GM23338 (cell line): Measurements from ENCODE around the gene ERMP1. TPM values are rescaled to one million over a fixed set of nuclear protein-coding genes. Genes with fewer than 3 reads are reported as not detected.
"Not testable (repeated sequence)": the region's sequence is repeated elsewhere in the genome, so short reads cannot be mapped to it uniquely, and the experiment has no call there.

Source experiments
- ATAC-seq: fragments of 200-7000 bp; cut with Tn5 transposase; 3 replicates; pipeline ENCODE4 v1.9.1; 2020
- DNase-seq: peaks from one replicate; pipeline ENCODE4 v3.0.0-alpha.2; 2015; ENCODE audit warnings: low spot score
- H2AFZ ChIP-seq: fragments of 200-600 bp; sonication (generic); 2 replicates; pipeline ENCODE4 v1.8.0; 2016; ENCODE audit warnings: antibody characterized with exemption, mild to moderate bottlenecking, moderate library complexity
- H3F3A ChIP-seq: fragments of 200-600 bp; sonication (generic); replicated peaks from 2 replicates; pipeline ENCODE4 v1.8.0; 2017; ENCODE audit warnings: antibody characterized with exemption, mixed run types, low read depth
- H3K27ac ChIP-seq: fragments of 200-600 bp; sonication (generic); 2 replicates; pipeline ENCODE4 v1.6.1; 2016; ENCODE audit warnings: low read depth
- H3K27me3 ChIP-seq: fragments of 200-600 bp; sonication (generic); 2 replicates; pipeline ENCODE4 v1.8.0; 2016; ENCODE audit warnings: mild to moderate bottlenecking, mixed run types, moderate library complexity; ENCODE audit not compliant: insufficient read depth
- H3K36me3 ChIP-seq: fragments of 200-600 bp; sonication (generic); 2 replicates; pipeline ENCODE4 v1.8.0; 2016; ENCODE audit warnings: mild to moderate bottlenecking; ENCODE audit not compliant: insufficient read depth
- H3K4me1 ChIP-seq: fragments of 200-600 bp; sonication (generic); 2 replicates; pipeline ENCODE4 v1.8.0; 2016; ENCODE audit warnings: mild to moderate bottlenecking, moderate library complexity; ENCODE audit not compliant: insufficient read depth
- H3K4me2 ChIP-seq: fragments of 200-600 bp; sonication (generic); 2 replicates; pipeline ENCODE4 v1.7.1; 2017; ENCODE audit warnings: mixed run types
- H3K4me3 ChIP-seq: fragments of 200-600 bp; sonication (generic); 2 replicates; pipeline ENCODE4 v1.6.1; 2016; ENCODE audit warnings: mixed run types
- H3K79me2 ChIP-seq: fragments of 200-600 bp; sonication (generic); replicated peaks from 2 replicates; pipeline ENCODE4 v1.8.0; 2017; ENCODE audit warnings: mild to moderate bottlenecking; ENCODE audit not compliant: insufficient read depth
- H3K9me2 ChIP-seq: fragments of 200-600 bp; sonication (generic); 2 replicates; pipeline ENCODE4 v1.8.0; 2017; ENCODE audit not compliant: insufficient read depth
- H4K20me1 ChIP-seq: fragments of 200-600 bp; sonication (generic); replicated peaks from 2 replicates; pipeline ENCODE4 v1.8.0; 2017; ENCODE audit warnings: mild to moderate bottlenecking; ENCODE audit not compliant: insufficient read depth
- H3K27ac Mint-ChIP-seq: 2 replicates; pipeline ENCODE4 v1.8.0; 2020; ENCODE audit warnings: inconsistent platforms, mild to moderate bottlenecking, moderate library complexity, mixed read lengths
- H3K27me3 Mint-ChIP-seq: 3 replicates; pipeline ENCODE4 v1.8.0; 2022; ENCODE audit warnings: low read depth, mild to moderate bottlenecking, moderate library complexity, mixed read lengths, inconsistent platforms; ENCODE audit not compliant: insufficient read depth, poor library complexity
- H3K36me3 Mint-ChIP-seq: 3 replicates; pipeline ENCODE4 v1.8.0; 2021; ENCODE audit warnings: low read depth, mild to moderate bottlenecking, inconsistent platforms, moderate library complexity, mixed read lengths
- H3K4me1 Mint-ChIP-seq: 3 replicates; pipeline ENCODE4 v1.8.0; 2020; ENCODE audit warnings: mild to moderate bottlenecking, inconsistent platforms, mixed read lengths
- H3K4me3 Mint-ChIP-seq: 3 replicates; pipeline ENCODE4 v1.8.0; 2021; ENCODE audit warnings: moderate library complexity, mild to moderate bottlenecking, inconsistent platforms, mixed read lengths
- H3K9me3 Mint-ChIP-seq: 3 replicates; pipeline ENCODE4 v1.8.0; 2020; ENCODE audit warnings: moderate library complexity, mild to moderate bottlenecking, inconsistent platforms, mixed read lengths
- CREB1 ChIP-seq: fragments of 250-450 bp; sonication (Bioruptor Pico); IDR thresholded peaks from 2 replicates; pipeline ENCODE4 v1.5.0; 2020; ENCODE audit warnings: low read depth, mild to moderate bottlenecking, moderate library complexity
- EZH2 ChIP-seq: fragments of 200-600 bp; sonication (generic); IDR thresholded peaks from one replicate; pipeline ENCODE4 v1.8.0; 2017; ENCODE audit warnings: antibody characterized with exemption, mild to moderate bottlenecking, low read depth; ENCODE audit not compliant: unreplicated experiment
- POLR2AphosphoS5 ChIP-seq: IDR thresholded peaks from 2 replicates; pipeline ENCODE4 v1.6.1; 2016; ENCODE audit warnings: antibody characterized with exemption, low read depth
- ZNF462 ChIP-seq: fragments of 250-450 bp; sonication (Bioruptor Pico); IDR thresholded peaks from 2 replicates; pipeline ENCODE4 v1.5.0; 2020; ENCODE audit warnings: mild to moderate bottlenecking, moderate library complexity
- long read RNA-seq: library from polyadenylated mRNA; unstranded; transcript quantifications from one replicate; pipeline ENCODE4 v2.0.0, GENCODE V29; 2020; ENCODE audit not compliant: unreplicated experiment
- polyA plus RNA-seq: library from polyadenylated mRNA; unstranded; fragments of >200 nt; fragmentation: Nextera tagmentation; extraction: Ambion mirVana; gene quantifications from 2 replicates; pipeline ENCODE4 v1.2.1, GENCODE V29; 2016
- total RNA-seq: library from RNA; depleted of rRNA; stranded (reverse); fragments of >200 nt; shearing (Covaris generic); gene quantifications from 2 replicates; pipeline ENCODE4 v1.2.3, GENCODE V29; 2014; rRNA removed
- TF ChIP-seq, protein P1 (sequence below), 2 experiments: fragments of 200-600 bp in 1 of 2; sonication (generic) in 1 of 2; conservative IDR thresholded peaks; 2 replicates each; pipeline versions ENCODE4 v1.5.1 to v1.6.1; 2016 to 2017; ENCODE audit warnings: antibody characterized with exemption in 2 of 2, low read depth in 2 of 2, mild to moderate bottlenecking in 2 of 2, moderate library complexity in 1 of 2

The ERMP1 gene
- total RNA-seq (18.4 and 23.4 TPM in 2 replicates), polyA plus RNA-seq (5.0 and 5.3 TPM in 2 replicates)
- long read RNA-seq, partial matches to known transcripts: 1 of 1 reads
- long read RNA-seq, other reads (novel, unspliced or antisense): 0 of 1 reads

GRCh38 chr9:5832538-5833529, at the start of gene ERMP1:
Gene ERMP1, minus strand, starts transcription at chr9:5833117. Its CDS starts 90 bp downstream, at chr9:5833027.
- Mint-ChIP-seq H3K4me1 (peaks cover 20% of the 10 kb centered on the region), H3K9me3 (no peaks in the 10 kb centered on the region), H3K27ac (no peak within 1 kb of the TSS), H3K27me3 (peaks cover 8% of the 10 kb centered on the region), H3K36me3 (peaks cover 3% of the 10 kb centered on the region; the same call in 2 of the 3 replicates), H3K4me3 (peak within 1 kb of the TSS; percentile 88)
- ATAC-seq (peak; percentile 86), DNase-seq (peak; percentile 90)
- no peaks in the 10 kb centered on the region; the same call in 1 of the 2 replicates for H3K79me2 ChIP-seq
- H3K4me3 ChIP-seq: peak within 1 kb of the TSS; percentile 87
- peaks cover 9% of the 10 kb centered on the region; the same call in 1 of the 2 replicates for H3K27me3 ChIP-seq
- H3F3A ChIP-seq: no peaks in the 10 kb centered on the region
- no peak within 1 kb of the TSS for H3K27ac ChIP-seq
- peak within 1 kb of the TSS; percentile 95 for H3K4me2 ChIP-seq
- no peaks in the 10 kb centered on the region for H3K36me3 ChIP-seq
- H3K4me1 ChIP-seq: peaks cover 7% of the 10 kb centered on the region
- TF ChIP-seq EZH2 (no peak), CREB1 (peak; percentile 66), ZNF462 (CRISPR knock-in tag) (no peak), POLR2AphosphoS5 (peak; percentile 80)
- TF ChIP-seq, protein P1, sequence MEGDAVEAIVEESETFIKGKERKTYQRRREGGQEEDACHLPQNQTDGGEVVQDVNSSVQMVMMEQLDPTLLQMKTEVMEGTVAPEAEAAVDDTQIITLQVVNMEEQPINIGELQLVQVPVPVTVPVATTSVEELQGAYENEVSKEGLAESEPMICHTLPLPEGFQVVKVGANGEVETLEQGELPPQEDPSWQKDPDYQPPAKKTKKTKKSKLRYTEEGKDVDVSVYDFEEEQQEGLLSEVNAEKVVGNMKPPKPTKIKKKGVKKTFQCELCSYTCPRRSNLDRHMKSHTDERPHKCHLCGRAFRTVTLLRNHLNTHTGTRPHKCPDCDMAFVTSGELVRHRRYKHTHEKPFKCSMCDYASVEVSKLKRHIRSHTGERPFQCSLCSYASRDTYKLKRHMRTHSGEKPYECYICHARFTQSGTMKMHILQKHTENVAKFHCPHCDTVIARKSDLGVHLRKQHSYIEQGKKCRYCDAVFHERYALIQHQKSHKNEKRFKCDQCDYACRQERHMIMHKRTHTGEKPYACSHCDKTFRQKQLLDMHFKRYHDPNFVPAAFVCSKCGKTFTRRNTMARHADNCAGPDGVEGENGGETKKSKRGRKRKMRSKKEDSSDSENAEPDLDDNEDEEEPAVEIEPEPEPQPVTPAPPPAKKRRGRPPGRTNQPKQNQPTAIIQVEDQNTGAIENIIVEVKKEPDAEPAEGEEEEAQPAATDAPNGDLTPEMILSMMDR (conservative IDR thresholded peaks at IDR 0.05; ENCODE audit: low read depth in 2 of 2): peak; percentile 72 to 86
- 0 out of 2 replicates have a peak, but pooled peaks cover 3% of the 10 kb centered on the region for H4K20me1 ChIP-seq
- H2AFZ ChIP-seq: peak within 1 kb of the TSS; percentile 98
- no peaks in the 10 kb centered on the region for H3K9me2 ChIP-seq

DNA sequence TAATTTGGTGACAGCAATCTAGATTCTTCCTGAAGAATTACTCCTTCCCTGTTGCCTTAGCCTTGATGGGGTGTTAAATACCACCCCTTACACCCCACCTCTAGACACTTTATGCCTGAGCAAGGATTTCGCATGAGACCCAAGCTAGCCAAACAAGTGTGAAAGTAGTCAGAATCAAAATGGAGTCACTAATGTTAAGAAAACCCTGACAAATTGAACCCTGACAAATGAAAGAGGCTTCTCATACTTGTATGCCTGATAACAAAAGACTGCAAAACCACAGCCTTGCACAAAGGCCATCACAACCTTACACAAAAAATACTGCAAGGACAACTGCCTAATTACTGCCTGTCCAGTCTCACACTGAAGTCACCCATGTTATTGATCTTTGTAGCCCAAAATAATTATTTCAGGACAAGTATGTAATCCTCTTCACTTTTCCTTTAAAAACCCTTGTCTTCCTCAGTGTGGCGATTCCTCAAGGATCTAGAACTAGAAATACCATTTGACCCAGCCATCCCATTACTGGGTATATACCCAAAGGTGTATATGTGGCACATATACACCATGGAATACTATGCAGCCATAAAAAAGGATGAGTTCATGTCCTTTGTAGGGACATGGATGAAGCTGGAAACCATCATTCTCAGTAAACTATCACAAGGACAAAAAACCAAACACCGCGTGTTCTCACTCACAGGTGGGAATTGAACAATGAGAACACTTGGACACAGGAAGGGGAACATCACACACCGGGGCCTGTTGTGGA, 49.5 kb upstream of the ERMP1 start:
- H3K27me3 Mint-ChIP-seq, H3K27ac Mint-ChIP-seq, H2AFZ ChIP-seq, H3K4me3 ChIP-seq, H3K79me2 ChIP-seq, H3F3A ChIP-seq, ATAC-seq, H3K4me1 Mint-ChIP-seq, H3K4me3 Mint-ChIP-seq, H3K36me3 Mint-ChIP-seq, H3K4me1 ChIP-seq, H3K36me3 ChIP-seq, DNase-seq, H4K20me1 ChIP-seq, H3K9me2 ChIP-seq, H3K27me3 ChIP-seq, H3K9me3 Mint-ChIP-seq, H3K27ac ChIP-seq, H3K4me2 ChIP-seq: not testable (repeated sequence)
